ENCODE data around the gene LPGAT1.
"Not testable (repeated sequence)": the region's sequence is repeated elsewhere in the genome, so short reads cannot be mapped to it uniquely, and the experiment has no call there.

LPGAT1 gene

GRCh38 chr1:211708006-211708405 lies 122.6 kb downstream of the LPGAT1 start:
- DNase-seq (ENCODE audit: extremely low read depth in 1 of 2, low read depth in 1 of 2): no peak

DNA sequence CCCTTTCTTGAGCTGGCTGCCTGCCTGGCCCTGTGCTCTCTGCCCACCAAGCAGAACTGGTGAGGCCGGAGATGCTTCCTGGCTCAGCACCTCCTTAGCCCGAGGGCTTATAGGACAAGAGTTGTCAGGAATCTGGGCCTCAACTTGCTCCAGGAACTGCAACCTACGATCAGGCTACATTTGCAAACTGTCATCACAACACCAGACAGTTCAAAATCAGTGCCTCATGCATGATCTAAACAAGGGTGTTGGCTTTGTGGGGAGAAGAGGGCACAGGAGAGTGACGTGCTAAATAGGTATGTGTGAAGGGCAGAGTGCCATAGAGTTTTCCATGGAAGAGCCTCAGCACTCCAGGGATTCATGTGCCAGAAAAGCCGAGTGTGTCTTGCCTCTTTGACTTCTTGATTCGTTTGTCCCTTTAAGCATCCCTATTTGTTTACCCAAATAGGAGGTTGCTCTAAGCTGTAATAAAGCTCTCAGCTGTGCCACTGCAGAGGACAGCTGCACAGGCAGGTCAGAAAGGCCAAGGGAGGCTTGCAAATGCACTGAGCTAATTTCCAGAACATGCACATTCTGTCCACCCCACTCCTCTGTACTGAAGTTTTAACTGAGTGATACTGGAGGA lies 125.0 kb downstream of the LPGAT1 start:
- no peak for DNase-seq (ENCODE audit: extremely low read depth in 1 of 2, low read depth in 1 of 2)

DNA sequence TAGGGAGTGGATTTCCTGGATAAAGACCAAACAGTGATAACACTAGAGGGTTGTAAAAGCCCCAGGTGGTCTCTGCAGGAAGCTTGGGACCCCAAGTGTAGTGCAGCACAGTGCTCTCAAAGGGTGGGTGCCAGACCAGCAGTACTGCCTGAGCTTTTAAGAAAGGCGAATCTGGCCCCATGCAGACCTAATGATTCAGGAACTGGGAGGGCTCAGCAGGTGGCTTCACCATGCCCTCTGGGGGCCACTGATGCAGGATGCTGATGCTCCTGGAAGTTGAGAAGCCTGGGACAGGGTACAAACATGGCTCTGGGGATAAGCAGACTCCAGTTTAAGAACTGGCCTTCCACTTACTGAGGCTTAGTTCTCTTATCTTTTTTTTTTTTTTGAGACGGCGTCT lies 126.0 kb downstream of the LPGAT1 start:
- no peak for DNase-seq (ENCODE audit: extremely low read depth in 1 of 2, low read depth in 1 of 2)

- DNase-seq (ENCODE audit: extremely low read depth in 1 of 2, low read depth in 1 of 2): no peak
Measured at GRCh38 chr1:211703812-211704537, 126.6 kb downstream of the LPGAT1 start.

DNA sequence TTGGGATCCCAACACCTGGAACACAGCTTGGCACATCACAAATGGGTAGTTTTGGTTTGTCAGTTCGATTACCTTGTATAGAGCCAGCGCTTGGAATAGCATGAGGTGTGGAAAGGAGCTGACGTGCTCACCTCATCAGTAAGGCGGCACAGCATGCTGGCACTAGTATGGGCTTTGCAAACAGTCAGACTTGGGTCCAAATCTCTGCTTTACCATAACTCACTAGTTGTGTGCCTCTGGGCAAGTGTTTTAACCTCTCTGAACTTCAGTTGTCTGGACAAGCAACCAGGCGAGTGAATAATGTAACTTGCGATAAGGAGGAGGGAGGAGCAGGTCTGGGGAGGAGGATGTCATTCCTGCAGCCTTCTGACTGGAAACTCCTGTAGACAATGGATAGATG lies 128.8 kb downstream of the LPGAT1 start:
- DNase-seq (ENCODE audit: extremely low read depth in 1 of 2, low read depth in 1 of 2): no peak

GRCh38 chr1:211699059-211699458 lies 131.5 kb downstream of the LPGAT1 start:
- DNase-seq (ENCODE audit: extremely low read depth in 1 of 2, low read depth in 1 of 2): no peak

DNA sequence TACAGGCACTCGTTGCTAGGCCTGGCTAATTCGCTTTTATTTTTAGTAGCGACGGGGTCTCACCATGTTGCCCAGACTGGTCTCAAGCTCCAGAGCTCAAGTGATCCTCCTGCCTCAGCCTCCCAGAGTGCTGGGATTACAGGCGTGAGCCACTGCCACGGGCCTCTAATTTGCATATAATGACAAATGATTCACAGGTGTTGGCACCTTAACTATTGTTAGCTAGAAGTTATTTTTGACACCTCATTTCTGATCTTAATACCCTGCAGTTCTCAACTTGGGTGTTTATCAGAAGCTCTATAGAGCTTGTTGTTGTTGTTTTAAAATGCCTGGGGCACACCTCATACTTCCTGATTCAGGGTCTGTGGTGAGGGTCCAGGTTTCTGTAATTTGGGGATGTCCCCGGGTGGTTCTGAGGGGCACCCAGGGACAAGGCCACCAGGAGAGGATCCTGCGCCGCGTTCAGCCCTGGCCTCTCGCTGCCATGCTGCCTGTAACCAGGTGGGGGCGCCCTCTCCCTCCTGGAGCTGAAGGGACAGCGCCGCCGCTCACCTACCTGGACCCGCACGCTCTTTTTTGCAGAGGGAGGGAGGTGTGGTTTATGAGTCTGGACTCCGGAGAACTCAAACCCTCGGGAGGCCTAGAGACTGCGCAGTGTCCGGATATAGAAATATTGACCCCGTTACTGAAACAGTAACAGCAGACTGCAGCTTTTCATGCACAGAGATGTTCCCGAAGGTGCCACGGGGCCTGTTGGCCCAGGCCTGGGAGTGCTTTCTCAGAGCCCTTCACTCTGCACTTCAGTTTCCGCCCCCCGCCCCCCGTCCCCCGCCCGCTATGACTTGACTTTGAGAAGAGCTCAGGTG lies 132.2 kb downstream of the LPGAT1 start:
- DNase-seq (ENCODE audit: extremely low read depth in 1 of 2, low read depth in 1 of 2): peak; percentile 57 to 72

DNA sequence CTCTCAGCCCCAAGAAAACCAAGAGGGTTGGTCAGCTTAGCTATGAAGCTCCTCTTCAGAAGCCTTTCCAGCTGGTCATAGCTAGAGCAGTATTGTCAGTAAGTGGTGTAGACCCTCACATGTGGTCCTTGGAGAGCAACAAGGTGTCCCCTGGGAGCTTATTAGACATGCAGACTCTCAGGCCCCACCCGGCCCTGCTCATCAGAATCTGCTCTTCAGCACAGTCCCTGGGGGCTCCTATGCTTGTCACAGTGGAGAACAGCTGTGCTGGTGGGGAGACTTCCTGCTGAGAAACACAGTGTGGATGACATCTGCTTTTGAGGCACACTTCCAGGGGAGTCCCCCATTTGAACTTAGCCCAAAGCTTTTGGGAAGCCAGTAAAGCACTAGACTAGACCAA lies 133.2 kb downstream of the LPGAT1 start:
- no peak for DNase-seq (ENCODE audit: extremely low read depth in 1 of 2, low read depth in 1 of 2)

GRCh38 chr1:211695135-211695816 lies 135.3 kb downstream of the LPGAT1 start:
- DNase-seq (ENCODE audit: extremely low read depth in 1 of 2, low read depth in 1 of 2): no peak

GRCh38 chr1:211693911-211694310 lies 136.7 kb downstream of the LPGAT1 start:
- not testable (repeated sequence) for DNase-seq (ENCODE audit: extremely low read depth in 1 of 2, low read depth in 1 of 2)

Data from activated CD8-positive, alpha-beta memory T cell treated with anti-CD3 and anti-CD28 coated beads for 1 hour (primary cell).